ENCODE results near the gene SIM2. TPM values are rescaled to one million over a fixed set of nuclear protein-coding genes. Genes with fewer than 3 reads are reported as not detected.

The SIM2 gene
- total RNA-seq, 1 donor from 2014 or later, result not detected

DNA sequence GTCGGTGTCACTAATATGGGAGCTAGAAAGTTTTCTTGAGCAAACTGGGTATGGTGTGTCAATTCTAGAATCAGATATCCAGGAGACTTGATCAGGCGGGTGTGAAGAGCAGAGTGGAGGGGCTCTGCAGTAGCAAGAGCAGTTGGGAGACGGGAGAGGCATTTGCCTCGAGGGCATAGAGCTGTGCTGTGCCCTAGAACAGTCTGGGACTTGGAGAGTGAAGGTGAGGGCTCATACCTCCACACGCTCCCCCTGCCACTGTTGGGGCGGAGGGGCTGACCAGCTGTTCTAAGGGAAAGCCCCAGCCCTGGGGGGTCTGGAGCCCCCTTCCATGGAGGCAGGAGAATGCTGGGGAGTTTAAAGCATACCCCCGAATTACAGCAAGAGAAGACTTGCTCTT, 33.8 kb downstream of the SIM2 start:
- CTCF ChIA-PET, result no interaction called here
- no peak overlapping the region for H3K4me3 Mint-ChIP-seq
- peaks cover 11% of the 10 kb centered on the region for H3K27me3 Mint-ChIP-seq
- H3K27ac Mint-ChIP-seq, result no peak overlapping the region
- DNase-seq (no peak), ATAC-seq (ENCODE audit: low read depth) (no peak)
- H3K36me3 Mint-ChIP-seq (ENCODE audit: low read depth), result no peaks in the 10 kb centered on the region
- TF ChIP-seq, protein P1, sequence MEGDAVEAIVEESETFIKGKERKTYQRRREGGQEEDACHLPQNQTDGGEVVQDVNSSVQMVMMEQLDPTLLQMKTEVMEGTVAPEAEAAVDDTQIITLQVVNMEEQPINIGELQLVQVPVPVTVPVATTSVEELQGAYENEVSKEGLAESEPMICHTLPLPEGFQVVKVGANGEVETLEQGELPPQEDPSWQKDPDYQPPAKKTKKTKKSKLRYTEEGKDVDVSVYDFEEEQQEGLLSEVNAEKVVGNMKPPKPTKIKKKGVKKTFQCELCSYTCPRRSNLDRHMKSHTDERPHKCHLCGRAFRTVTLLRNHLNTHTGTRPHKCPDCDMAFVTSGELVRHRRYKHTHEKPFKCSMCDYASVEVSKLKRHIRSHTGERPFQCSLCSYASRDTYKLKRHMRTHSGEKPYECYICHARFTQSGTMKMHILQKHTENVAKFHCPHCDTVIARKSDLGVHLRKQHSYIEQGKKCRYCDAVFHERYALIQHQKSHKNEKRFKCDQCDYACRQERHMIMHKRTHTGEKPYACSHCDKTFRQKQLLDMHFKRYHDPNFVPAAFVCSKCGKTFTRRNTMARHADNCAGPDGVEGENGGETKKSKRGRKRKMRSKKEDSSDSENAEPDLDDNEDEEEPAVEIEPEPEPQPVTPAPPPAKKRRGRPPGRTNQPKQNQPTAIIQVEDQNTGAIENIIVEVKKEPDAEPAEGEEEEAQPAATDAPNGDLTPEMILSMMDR (IDR thresholded peaks at IDR 0.05), result no peak
- no peaks in the 10 kb centered on the region for H3K4me1 Mint-ChIP-seq
- intact Hi-C loops (cut with micrococcal nuclease), result no loop called here
- H3K9me3 Mint-ChIP-seq, result no peaks in the 10 kb centered on the region
- POLR2A ChIA-PET, result no interaction called here

DNA sequence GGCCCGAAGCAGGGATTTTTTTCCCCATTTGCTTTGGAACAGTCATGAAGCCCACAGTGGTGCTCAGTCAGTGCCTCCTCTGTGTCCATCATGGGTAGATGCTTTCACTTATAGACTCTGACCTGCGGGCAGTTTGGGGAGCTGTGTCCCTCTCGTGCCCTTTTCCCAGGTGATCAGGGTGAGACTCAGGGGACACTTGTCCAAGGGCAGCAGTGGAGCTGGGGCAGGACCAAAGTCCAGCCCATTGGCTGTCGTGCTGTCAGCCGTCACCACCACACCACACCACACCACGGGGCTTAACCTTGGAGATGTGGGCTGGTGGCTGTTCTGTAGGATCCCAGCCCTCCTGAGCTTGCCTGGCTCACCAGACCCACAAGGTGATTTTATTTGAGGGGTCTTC, 34.9 kb downstream of the SIM2 start:
- ChIA-PET POLR2A (no interaction called here), CTCF (no interaction called here)
- TF ChIP-seq, protein P1 (IDR thresholded peaks at IDR 0.05), result no peak
- Mint-ChIP-seq H3K4me1 (no peaks in the 10 kb centered on the region), H3K4me3 (no peak overlapping the region), H3K9me3 (no peaks in the 10 kb centered on the region), H3K27ac (no peak overlapping the region), H3K27me3 (peaks cover 14% of the 10 kb centered on the region), H3K36me3 (ENCODE audit: low read depth) (no peaks in the 10 kb centered on the region)
- no peak for ATAC-seq (ENCODE audit: low read depth)
- intact Hi-C loops (cut with micrococcal nuclease), result no loop called here
- DNase-seq, result no peak

DNA sequence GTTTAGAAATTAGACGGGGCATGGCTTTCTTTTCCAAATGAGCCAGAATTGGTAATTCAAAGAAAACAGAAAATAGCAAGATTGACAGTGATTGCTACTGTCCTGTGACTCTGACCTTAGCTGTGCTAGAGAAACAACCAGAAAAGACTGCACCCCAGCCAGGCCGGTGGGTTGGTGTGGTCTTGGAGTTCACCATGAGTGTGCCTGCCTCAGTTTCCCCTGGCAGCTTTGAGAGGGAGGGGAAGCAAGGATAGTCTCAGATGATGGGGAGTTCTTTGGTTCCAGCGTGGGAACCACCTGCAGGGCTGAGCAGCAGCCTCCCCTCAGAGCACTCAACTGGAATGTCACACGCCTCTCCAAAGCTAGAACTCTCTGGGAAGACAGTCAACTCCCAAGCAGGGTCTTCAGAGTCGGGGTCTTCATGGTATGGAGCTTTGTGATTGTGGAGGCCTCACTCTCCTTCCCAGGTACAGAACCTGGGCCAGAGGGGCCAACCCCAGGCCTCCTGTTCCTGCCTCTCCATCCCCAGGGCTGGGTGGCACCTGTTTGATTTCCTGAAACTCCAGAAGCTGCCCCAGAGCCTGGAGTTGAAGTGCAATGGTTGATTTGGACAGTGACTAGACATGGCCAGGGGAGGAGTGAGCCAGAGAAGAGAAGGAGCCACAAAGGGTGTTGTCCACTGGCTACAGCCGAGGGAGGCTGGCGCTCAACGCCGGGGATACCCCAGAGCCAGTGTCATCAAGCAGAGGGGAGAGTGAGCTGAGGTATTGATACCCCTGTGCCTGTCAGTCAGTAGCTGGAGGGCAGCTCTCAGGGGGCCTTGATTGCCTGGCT, 35.7 kb downstream of the SIM2 start:
- POLR2A ChIA-PET, result no interaction called here
- Mint-ChIP-seq H3K36me3 (ENCODE audit: low read depth) (no peaks in the 10 kb centered on the region), H3K4me3 (no peak overlapping the region), H3K27ac (no peak overlapping the region), H3K9me3 (no peaks in the 10 kb centered on the region), H3K4me1 (no peaks in the 10 kb centered on the region), H3K27me3 (peaks cover 15% of the 10 kb centered on the region)
- ATAC-seq (ENCODE audit: low read depth) (no peak), DNase-seq (no peak)
- TF ChIP-seq, protein P1 (IDR thresholded peaks at IDR 0.05), result no peak
- intact Hi-C loops (cut with micrococcal nuclease), result no loop called here
- CTCF ChIA-PET, result no interaction called here

DNA sequence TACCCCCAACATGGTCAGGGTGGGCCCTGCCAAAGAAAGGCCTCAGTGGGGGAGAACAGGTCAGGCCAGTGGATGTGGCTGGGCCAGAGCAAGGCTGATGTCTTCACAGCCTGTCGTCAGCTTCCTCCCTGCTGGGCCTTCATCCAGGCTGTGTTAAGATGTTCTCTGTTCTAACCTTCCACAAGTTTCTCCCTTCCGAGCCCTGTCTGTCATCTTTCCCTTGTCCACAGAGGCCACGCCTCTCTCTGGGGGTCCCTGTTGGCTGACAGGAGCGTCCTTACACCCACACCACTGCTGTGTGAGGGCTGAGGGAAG, 36.2 kb downstream of the SIM2 start:
- no peak for ATAC-seq (ENCODE audit: low read depth)
- ChIA-PET CTCF (no interaction called here), POLR2A (no interaction called here)
- no peak for DNase-seq
- Mint-ChIP-seq H3K4me1 (no peaks in the 10 kb centered on the region), H3K4me3 (no peak overlapping the region), H3K27ac (no peak overlapping the region), H3K9me3 (no peaks in the 10 kb centered on the region), H3K36me3 (ENCODE audit: low read depth) (no peaks in the 10 kb centered on the region), H3K27me3 (peaks cover 15% of the 10 kb centered on the region)
- intact Hi-C loops (cut with micrococcal nuclease), result no loop called here
- TF ChIP-seq, protein P1 (IDR thresholded peaks at IDR 0.05), result no peak

DNA sequence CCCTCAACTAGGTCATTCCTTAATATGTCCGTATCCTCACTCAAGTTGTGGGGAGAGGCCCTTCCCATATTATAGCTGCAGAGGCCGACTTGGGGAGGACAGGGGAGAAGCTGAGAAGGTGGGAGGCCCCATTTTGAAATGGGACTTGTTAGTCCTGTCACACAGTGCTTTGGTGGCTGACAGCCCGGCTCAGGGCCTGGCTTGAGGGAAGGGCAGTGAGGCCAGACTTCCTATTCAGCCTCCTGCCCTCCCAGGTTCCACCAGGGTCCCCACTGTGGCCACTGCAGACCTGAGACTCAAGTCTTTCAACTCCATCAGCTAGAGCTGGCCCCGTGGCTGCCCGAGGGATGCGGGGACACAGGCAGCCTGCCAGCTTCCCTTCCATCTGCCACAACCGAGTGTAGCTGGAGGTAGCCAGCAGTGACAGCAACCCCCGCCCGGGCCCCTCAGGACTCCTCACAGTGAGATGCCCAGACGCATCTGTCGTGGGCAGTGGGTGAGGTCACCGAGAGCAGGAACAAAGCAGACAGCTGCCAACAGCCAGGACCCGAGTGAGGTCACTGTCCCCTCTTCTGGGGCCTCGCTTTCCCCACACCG, 36.9 kb downstream of the SIM2 start:
- TF ChIP-seq, protein P1 (IDR thresholded peaks at IDR 0.05), result no peak
- Mint-ChIP-seq H3K36me3 (ENCODE audit: low read depth) (no peaks in the 10 kb centered on the region), H3K27me3 (peaks cover 14% of the 10 kb centered on the region), H3K4me1 (no peaks in the 10 kb centered on the region), H3K9me3 (no peaks in the 10 kb centered on the region), H3K27ac (no peak overlapping the region), H3K4me3 (no peak overlapping the region)
- ChIA-PET CTCF (no interaction called here), POLR2A (no interaction called here)
- DNase-seq (no peak), ATAC-seq (ENCODE audit: low read depth) (no peak)
- intact Hi-C loops (cut with micrococcal nuclease), result no loop called here
